ENCODE data around the gene CREB5.

GRCh38 chr7:28790467-28790866, 378.1 kb downstream of the CREB5 start:
- TF ChIP-seq, protein P1, sequence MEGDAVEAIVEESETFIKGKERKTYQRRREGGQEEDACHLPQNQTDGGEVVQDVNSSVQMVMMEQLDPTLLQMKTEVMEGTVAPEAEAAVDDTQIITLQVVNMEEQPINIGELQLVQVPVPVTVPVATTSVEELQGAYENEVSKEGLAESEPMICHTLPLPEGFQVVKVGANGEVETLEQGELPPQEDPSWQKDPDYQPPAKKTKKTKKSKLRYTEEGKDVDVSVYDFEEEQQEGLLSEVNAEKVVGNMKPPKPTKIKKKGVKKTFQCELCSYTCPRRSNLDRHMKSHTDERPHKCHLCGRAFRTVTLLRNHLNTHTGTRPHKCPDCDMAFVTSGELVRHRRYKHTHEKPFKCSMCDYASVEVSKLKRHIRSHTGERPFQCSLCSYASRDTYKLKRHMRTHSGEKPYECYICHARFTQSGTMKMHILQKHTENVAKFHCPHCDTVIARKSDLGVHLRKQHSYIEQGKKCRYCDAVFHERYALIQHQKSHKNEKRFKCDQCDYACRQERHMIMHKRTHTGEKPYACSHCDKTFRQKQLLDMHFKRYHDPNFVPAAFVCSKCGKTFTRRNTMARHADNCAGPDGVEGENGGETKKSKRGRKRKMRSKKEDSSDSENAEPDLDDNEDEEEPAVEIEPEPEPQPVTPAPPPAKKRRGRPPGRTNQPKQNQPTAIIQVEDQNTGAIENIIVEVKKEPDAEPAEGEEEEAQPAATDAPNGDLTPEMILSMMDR (IDR thresholded peaks at IDR 0.05), result no peak
- no peak for TF ChIP-seq EP300 (IDR thresholded peaks at IDR 0.05)
- TF ChIP-seq POLR2A (IDR thresholded peaks at IDR 0.05), result no peak
